ENCODE results near the gene DEPP1.

Gene DEPP1

DNA sequence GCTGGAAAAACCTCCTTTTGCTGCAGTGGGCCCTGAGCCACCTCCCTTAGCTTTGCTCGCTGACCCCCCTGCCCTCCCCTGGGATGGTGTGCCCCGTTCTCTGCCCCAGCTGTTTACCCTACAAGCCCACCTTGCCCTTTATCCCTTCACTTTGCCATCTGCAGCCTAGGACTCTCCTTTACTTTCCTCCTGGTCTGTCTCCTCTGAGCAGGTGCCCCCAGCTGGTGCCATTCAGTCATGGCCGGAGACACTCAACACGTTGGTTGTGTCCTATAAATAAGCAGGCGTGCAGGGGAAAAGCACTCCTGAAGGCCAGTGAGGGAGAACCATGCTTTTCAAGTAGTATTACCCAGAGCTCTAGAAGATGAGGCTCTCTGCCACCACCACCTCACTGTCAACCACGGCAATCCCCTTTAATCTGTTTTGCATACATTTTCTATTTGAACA is 12.9 kb downstream of the DEPP1 start:
- DNase-seq = no peak

DNA sequence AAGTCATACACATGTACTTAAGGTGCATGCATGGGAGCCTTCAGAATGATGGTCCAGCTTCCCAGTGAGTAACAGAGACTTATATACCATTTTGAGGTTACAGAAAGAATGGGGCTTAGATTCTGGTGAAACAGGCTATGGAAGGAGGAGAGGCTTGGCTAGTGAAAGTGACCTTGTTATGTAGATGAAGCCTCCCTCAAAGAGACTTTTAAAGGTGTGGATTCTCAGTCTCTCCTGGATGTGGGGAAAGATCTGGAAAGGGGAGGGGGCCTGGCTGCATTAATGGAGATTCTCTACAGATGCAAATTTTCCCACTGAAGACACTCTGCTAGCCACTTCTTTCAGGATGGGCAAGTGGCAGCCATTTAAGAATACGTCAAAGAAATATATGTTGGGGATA is 13.5 kb downstream of the DEPP1 start:
- no peak for DNase-seq

DNA sequence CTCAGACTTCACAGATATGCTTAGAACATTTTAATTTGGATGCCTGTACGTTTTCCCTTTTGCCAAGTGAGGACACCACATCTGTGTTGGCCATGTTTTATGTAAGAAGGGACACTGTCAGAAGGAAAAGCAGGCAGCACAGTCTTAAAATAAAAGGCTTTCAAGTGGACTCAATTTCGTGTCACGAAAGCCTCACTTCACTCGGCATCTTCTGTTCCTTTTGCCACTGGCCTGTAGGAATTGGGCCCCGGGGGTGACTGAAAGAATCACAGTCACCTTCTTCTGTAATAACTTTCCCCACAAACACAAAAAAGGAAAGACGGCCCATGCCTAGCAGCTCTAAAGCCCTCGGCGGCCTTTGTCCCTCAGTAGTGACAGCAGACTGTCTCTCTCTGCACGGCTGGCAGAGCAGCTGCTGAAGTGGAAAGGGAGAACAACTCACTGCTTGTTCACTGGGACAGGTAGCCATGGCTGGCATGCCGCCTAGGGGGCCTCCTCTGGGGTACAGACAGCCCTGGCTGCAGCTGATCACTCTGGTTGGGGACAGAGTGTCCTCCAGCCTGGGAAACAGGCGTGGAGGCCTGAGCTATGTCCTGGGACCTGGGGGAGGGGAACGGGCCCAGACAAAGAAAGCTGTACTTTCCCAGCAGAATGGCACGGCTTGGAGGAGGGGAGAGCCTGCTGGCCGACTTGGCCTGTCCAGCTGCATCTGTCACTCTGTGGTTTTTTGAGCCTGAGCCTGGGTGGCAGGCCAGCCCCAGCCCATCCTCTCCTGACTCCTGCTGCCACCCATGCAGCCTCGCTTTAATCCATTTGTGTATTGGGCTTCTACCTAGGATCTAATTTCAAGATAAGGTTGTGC is 14.6 kb downstream of the DEPP1 start:
- peak; percentile 40 for DNase-seq

DNA sequence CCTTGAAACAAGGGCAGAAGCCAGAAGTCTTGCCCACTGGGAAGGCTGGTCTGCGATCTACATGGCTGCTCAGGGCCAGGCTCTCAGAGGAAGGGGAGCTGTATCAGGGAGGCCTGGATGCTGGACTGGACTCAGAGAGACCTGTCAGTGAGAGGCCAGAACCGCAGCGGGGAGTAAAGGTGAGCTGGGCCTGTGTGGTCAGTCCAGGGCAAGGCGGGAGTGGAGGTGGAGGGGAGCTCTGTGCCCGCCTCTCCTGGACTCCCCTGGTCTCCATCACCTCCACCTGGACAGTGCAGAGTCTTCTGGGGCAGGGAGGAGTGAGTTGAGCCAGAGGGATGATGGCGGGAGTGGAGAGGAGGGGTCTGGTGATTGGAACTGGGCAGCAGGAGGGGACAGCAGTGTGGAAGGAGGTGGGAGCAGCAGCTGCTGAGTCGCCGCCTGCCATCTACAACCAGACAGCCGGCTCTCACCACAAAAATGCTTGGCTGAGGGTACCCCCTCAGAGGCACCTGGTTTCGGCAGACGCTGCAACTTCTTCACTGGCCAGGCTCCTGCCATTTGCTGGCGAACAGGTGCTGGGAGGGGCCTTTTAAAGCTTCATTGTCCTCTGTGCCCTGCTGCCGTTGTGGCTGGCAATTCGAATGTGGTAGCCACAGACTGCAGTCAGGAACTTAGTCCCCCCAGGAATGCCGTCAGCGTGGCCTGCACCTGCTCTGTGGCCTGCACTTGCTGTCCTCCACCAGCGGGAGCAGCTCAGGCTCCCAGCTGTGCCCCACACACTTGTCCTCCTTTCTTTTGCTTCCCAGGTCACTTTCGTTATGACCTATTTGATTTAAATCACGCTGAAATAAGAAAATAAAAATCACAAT is 15.5 kb downstream of the DEPP1 start:
- DNase-seq = peak; percentile 23

DNA sequence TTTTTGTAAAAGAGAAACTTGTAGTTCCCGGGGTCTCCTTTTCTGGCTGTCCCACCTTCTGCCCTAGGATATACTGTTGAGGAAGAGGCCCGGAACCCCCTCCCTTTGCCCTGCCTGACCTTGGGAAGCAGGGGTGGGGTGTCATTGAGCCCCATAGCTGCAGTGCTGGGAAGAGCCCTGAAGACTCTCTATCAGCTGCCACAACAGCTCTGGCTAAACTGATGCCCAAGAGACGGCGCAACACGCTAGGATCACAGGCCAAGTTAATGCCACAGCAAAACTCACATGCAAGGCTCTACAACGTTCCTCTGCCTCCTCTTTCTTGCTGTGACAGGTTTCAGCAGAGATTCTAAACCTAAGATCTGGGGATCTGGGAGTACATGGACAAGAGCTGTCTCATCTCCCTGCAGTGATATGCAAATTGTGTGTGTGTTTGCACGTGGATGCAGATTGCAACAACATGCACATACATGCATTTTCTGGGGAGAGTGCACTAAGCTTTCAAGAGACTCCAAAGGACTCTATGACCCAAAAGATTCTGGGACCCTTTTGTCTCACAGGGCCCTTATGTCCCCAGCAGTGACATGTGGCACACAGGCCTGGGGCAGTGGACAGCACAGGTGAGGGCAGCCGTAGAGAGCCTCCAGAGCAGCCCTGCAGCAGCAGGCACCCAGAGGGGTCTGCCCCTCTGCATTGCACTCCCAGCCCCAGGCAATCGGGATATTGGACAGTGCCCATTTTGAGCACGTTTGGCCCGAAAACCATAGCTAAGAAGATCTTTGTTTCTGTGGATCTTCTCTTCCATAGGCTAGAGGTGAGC is 16.5 kb downstream of the DEPP1 start:
- DNase-seq = no peak

DNA sequence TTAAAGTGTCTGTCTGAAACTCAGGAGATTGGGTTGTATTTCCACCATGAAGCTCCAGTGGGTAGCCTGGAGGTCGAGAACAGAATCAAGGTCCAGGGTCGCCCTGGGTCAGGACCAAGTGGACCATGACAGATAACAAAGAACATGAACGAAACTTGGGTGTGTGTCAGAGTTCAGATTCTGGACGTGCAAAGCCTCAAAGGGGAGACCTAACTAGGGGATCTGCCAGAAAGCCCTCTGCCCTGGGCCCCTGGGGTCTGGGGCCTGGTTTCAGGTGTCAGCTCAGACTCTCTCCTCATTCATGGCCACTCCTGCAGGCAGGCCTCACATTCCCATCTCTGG is 17.4 kb downstream of the DEPP1 start:
- DNase-seq = no peak

DNA sequence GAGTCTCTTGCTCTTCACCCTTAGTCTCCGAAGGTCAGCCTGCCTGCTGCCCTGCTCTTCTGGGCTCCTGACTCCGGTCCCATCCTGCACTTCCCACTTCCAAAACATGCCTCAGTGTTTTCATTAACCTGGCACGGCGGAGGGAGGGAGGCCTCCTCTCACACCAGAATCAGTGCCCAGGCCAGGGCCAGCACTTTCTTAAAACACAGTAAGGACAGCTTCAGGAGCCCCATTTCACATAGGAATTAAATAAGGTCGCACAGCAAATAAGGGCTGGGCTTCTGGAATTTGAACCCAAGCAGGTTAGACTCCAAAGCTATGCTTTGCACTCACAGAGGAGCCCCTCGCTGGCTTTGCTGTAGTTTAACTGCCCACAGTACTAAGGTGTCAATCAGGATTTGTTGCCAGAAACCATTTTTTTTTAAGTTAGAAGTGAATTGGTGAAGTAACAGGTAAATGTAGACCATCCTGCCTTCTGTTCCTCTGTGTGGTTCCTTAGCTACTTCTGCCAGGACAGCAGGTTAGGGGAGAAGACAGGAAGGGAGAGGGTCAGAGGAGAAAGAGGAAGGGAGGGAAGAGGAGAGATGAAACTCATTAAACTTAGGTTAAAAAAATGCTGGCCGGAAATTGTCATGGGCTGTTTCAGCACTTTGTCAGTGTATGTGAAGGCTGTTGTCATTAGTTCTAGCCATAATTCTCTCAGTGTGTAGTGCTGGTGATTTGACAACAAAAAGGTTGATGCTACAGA is 18.0 kb downstream of the DEPP1 start:
- no peak for DNase-seq

DNA sequence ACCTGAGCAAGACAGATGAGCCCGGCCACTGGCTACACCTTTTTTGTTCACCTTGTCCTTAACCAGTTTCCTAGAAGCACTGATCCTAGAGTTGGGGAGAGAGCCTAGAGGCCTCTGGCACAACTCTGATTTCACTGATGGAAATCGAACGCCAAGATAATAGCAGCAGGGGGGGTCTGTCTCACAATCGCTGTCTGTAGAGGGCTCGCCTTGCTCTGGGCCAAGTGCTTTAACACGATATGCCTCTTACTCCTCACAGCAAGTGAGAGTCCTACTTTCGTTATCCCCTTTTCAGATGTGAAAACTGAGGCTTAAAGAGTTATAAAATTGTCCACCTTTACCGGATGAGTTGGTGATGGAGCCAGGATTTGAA is 18.5 kb downstream of the DEPP1 start:
- no peak for DNase-seq

DNA sequence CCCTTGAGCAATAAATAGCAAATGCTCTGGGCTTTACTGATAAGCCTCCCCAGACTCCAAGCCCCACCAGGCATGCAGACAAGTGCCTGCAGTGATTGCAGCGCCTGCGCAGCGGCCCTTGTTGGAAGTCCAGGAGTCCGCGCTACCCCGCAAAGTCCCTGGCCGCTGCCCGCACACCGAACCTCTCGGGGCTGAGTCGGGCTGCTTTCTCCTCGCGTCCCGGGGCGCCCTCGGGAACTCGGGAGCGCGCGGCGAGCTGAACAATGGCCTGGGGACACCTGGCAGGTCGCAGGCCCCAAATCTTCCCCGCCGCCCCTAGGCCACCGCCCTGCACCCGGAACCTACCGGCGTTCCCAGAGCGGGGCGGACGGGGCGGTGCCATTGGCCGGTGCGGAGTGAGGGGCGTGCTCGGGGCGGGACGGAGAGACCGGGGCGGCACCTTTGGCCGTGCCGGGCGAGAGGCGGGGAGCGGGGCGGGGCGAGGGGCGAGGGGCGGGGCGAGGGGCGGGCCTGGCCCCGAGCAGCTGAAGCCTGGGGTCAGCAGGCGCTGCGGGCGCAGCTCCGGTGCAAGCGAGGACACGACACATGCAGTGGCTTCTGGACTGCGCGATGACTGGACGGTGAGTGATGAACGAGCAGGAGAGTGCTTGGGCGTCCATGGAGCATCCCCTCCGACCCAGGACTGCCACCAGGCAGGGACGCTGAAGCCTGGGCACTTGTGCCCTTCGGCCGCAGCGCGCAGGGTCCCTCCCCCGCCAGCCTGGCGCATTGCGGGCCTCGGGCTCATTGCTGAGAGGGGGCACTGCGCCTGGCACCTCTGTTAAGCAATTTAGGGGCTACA is 19.1 kb downstream of the DEPP1 start, which contains the start of gene RASSF4:
Gene RASSF4, plus strand, starts transcription at position 556 of the 841 bp plus-strand sequence. CDS start 10,401 bp downstream, outside the sequence.
- DNase-seq = peak; percentile 88

DNA sequence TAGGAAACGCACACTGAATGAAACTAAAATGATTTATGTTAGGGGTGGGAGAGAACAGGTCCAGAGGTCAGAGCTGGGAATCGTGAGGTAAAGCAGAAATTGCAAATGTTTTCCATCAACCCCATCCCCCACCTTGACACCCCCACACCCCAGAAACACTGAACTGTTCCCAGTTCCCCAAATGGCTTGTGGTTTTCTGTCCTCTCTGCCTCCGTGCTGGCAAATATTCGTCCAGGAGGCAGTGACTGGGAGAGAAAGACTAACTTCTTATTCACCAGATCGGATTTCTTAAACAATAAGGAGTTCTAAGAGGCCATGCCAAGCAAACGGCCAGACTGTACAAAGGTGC is 19.7 kb downstream of the DEPP1 start:
- DNase-seq = no peak

DNA sequence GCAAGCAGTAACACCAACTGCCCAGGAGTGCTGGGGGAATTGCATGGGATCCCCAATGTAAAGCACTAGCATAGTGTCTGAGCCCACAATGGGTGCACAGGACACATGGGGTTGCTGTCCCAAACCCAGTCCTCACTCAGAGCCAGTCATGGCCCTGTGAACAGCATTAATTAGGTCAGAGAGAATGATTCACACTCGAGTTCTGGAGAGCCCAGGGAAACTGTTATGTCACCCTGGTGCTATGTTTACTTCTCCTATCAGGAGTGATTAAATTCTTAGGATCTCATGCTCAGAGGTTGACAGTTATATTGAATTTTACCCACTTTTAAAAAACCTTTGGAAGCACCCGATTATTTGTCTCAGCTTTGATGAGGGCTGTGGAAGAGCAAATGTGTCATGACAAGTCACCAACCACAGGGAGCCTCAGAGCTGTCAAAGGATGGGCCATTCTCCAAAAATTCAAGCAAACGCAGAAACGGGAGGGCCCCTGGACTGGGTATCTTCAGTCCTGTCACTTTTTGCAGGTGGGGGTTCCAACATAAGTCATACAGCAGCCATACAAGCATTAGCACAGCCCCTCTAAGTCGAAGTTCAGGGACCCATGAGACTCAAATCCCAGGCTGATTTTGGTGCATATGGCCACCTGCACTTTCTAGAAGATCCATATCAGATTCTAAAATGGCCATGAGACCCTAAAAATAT is 20.3 kb downstream of the DEPP1 start:
- no peak for DNase-seq

DNA sequence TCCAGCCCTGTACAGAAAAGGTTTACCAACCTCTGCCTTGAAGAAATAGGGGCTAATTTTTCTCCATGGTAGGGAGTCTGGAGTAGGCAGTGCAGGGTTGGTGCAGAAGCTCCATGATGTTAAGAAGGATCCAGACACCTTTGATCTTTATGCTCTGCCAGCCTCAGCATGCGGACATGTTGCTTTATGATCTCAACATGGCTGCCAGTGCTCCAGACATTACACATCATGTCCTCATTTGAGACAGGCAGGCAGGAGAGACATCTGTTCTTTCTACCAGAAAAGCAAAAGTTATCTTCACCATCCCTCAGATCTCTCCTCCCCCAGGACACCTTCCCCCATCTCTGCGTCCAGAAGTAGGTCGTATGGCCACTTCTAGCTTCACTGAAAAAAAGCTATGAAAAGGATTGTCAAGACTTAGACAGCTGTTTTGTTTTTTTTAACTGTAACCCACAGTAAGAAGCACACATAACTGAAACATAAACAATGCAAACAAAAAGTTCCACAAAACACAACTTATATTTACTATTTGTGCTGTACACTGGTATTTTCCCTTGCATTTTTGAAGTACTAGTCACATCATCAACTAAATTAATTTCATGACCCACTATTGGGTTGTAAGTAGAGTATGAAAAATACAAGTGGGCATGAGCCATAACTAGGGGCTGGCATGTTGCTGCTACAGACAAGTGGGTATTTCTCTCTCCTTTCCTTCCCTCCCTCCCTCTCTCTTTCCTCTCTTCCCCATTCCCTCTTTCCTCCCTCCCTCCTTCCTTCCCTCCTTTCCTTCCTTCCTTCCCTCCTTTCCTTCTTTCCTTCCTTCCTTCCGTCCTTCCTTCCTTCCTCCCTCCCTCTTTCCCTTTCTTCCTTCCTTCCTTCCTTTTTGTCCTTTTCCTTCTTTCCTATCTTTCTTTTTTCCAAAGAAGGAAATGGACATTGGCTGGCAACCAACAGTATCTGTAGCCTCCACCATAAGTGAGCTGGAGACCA is 21.6 kb downstream of the DEPP1 start:
- DNase-seq = no peak

DNA sequence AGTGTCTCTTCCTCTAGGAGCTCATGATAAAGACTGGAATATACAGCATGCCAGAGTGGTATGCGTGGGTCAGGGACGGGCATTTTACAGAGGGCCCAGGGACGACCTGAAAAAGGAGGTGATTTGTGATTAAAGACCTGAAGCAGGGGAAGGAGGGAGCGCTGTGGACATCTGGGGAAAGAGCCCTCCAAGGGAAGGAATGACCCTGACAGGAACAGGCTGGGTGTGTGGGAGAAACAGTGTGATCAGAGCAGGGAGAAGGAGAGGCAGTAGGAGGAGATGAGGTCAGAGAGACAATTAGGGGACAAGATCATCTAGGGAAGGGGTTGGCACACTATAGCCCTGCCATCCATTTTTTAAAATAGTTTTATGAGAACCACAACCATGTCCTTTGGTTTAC is 22.4 kb downstream of the DEPP1 start:
- DNase-seq = no peak

DNA sequence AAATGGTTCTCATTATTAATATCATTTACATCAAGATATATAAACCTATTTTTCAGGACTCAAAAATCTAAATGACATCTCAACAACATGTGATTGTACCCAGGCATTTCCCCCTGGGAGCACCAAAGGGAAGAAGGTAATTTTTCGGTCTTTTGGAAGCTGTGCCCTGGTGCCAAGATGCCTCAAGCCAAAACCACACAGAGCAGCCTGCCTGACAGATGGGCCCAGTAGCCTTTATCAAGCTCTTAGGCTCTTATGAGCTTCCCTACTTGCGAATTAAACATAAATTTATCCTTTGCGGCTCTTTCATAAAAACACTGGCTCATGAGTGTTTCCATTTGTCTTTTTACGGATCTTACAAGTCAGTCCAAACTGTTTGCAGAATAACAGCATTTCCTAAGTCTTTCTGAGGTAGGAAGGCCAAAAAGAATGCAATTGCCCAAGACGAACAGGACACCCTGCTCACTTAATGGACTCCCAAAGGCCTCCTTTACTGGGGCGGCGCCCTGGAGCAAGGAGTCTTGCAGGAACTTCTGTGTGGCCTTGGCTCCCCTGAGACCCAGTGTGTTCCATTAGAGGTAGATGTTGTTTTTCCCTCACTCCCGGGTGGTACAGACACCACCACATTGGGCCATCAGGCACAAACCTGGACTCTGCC is 23.1 kb downstream of the DEPP1 start:
- no peak for DNase-seq

DNA sequence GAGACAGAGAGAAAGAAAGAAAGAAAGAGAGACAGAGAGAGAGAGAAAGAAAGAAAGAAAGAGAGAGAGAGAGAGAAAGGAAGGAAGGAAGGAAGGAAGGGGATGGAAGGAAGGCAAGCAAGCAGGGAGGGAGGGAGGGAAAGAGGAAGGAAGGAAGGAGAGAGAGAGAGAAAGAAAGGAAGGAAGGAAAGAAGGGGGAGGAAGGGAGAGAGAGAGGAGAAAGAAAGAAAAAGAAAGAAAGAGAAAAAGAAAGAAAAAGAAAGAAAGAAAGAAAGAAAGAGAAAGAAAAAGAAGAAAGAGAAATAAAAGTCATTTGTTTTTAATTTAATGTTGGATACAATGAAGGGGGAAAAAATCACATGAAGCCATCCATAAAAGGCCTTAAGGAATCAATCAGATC is 23.6 kb downstream of the DEPP1 start:
- no peak for DNase-seq

DNA sequence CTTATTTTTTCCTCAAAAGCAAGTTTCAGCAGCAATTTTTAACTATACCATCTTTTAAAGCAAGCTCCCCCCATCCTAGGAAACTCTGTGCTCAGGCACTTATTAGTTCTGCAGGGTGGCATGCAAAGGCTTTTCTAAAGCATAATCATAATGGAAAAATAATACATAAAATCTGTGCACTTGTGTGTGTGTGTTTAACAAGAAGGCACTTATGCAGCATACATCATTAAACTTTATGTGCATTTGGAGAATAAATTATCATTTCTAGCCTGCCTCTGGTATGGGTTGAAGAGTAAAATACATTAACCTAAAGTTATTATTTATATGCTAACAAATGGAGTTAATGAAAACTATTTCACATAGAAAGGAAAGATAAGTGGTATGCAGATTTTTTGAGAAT is 24.6 kb downstream of the DEPP1 start:
- DNase-seq = no peak

DNA sequence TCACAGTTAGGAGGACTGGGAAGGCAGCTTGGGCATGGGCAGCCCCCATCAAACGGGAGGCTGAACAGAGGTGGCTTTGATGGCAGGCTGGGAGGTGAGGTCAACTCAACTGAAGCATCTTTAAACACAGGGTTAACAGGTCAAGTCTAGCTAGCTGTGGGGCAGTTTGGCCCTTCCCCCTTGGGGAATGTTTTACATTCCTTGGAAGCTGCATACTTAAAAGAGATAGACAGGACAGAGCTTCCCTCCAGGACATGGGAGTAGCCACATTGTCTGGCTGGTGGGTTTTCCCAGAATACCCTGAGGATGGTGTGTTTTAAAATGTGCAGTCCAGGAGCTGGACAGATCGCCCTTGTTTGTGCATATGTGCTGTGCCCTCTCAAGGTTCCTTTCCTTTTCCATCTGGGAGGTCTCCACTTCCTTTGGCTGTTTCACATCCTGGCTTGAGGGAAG is 25.8 kb downstream of the DEPP1 start:
- no peak for DNase-seq

DNA sequence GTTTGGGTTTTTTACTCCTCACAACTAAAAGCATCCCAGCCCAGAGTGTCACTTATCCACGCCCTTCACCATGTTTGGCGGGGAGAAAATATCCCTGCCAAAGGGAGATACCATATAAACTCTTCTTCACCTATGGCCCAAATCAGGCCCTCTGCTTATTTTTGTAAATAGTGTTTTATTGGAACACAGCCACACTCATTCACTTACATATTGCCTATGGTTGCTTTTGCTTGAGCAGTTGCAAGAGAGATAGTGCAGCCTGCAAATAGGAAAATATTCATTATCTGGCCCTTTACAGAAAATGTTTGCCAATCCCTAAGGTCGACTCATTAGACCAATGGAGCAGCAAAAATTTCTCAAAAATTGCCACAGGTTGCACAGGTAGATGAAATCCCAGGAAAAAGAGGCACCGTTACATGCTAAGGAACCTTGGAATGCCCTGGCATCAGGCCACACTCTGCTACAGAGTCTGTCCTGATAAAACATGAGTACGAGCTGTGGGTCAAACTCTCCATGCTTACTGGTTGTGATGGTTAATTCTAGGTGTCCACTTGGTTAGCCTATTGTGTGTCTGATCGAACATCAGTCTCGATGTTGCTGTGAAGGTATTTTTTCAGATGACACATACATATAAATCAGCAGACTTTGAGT is 26.9 kb downstream of the DEPP1 start:
- DNase-seq = no peak
